Osteocyte (in vitro differentiated cells): ENCODE measurements around the gene NDST4. TPM values are rescaled to one million over a fixed set of nuclear protein-coding genes. Genes with fewer than 3 reads are reported as not detected.

Experiments used
- DNase-seq: peaks from one replicate; pipeline ENCODE4 v3.0.0; 2021; ENCODE audit warnings: mixed read lengths; ENCODE audit not compliant: unreplicated experiment; ENCODE audit errors: extremely low spot score
- H3K27ac Mint-ChIP-seq: one replicate; pipeline ENCODE4 v1.8.0; 2021; ENCODE audit warnings: mild to moderate bottlenecking, mixed read lengths; ENCODE audit not compliant: unreplicated experiment
- H3K27me3 Mint-ChIP-seq: one replicate; pipeline ENCODE4 v1.8.0; 2021; ENCODE audit warnings: mixed read lengths; ENCODE audit not compliant: unreplicated experiment
- H3K36me3 Mint-ChIP-seq: one replicate; pipeline ENCODE4 v1.8.0; 2021; ENCODE audit warnings: mixed read lengths; ENCODE audit not compliant: unreplicated experiment
- H3K4me1 Mint-ChIP-seq: one replicate; pipeline ENCODE4 v1.8.0; 2021; ENCODE audit warnings: mixed read lengths; ENCODE audit not compliant: unreplicated experiment
- H3K4me3 Mint-ChIP-seq: one replicate; pipeline ENCODE4 v1.8.0; 2021; ENCODE audit warnings: mild to moderate bottlenecking, moderate library complexity, mixed read lengths; ENCODE audit not compliant: unreplicated experiment
- H3K9me3 Mint-ChIP-seq: one replicate; pipeline ENCODE4 v1.8.0; 2021; ENCODE audit warnings: mixed read lengths; ENCODE audit not compliant: unreplicated experiment
- total RNA-seq: library from RNA; stranded (reverse); gene quantifications from 2 replicates; pipeline ENCODE4 v1.2.1, GENCODE V29; 2021
- TF ChIP-seq, protein P1 (sequence below): fragments of 200-600 bp; sonication (generic); IDR thresholded peaks from 2 replicates; pipeline ENCODE4 v1.5.0; 2021; ENCODE audit warnings: antibody characterized with exemption, mild to moderate bottlenecking, moderate library complexity

NDST4 gene
- total RNA-seq, 1 donor from 2014 or later, result 4.5 TPM

- no peak overlapping the region for H3K4me3 Mint-ChIP-seq
- no peak for DNase-seq
- TF ChIP-seq, protein P1, sequence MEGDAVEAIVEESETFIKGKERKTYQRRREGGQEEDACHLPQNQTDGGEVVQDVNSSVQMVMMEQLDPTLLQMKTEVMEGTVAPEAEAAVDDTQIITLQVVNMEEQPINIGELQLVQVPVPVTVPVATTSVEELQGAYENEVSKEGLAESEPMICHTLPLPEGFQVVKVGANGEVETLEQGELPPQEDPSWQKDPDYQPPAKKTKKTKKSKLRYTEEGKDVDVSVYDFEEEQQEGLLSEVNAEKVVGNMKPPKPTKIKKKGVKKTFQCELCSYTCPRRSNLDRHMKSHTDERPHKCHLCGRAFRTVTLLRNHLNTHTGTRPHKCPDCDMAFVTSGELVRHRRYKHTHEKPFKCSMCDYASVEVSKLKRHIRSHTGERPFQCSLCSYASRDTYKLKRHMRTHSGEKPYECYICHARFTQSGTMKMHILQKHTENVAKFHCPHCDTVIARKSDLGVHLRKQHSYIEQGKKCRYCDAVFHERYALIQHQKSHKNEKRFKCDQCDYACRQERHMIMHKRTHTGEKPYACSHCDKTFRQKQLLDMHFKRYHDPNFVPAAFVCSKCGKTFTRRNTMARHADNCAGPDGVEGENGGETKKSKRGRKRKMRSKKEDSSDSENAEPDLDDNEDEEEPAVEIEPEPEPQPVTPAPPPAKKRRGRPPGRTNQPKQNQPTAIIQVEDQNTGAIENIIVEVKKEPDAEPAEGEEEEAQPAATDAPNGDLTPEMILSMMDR, result no peak
- H3K27ac Mint-ChIP-seq, result no peak overlapping the region
- peaks cover 6% of the 10 kb centered on the region for H3K36me3 Mint-ChIP-seq
- no peaks in the 10 kb centered on the region for H3K9me3 Mint-ChIP-seq
- H3K4me1 Mint-ChIP-seq, result peaks cover 30% of the 10 kb centered on the region
- no peaks in the 10 kb centered on the region for H3K27me3 Mint-ChIP-seq
Observed at GRCh38 chr4:114905017-114905416, 208.4 kb downstream of the NDST4 start.

DNA sequence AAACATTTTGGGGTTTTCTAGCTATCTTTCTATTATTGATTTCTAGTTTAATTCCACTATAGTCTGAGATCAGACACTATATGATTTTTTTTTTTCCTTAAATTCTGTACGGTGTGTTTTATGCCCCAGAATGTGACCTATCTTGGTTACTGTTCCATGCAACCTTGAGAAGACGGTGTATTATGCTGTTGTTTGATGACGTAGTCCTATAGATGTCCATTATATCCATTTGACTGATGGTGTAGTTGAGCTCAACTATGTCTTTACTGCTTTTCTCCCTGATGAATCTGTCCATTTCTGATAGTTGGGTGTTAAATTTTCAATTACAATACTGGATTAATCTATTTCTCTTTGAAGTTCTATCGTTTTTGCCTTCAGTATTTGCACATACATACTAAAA is 212.5 kb downstream of the NDST4 start:
- Mint-ChIP-seq H3K27me3 (no peaks in the 10 kb centered on the region), H3K9me3 (no peaks in the 10 kb centered on the region), H3K36me3 (peaks cover 8% of the 10 kb centered on the region), H3K27ac (no peak overlapping the region), H3K4me1 (peaks cover 12% of the 10 kb centered on the region), H3K4me3 (no peak overlapping the region)
- no peak for DNase-seq
- TF ChIP-seq, protein P1, result no peak

DNA sequence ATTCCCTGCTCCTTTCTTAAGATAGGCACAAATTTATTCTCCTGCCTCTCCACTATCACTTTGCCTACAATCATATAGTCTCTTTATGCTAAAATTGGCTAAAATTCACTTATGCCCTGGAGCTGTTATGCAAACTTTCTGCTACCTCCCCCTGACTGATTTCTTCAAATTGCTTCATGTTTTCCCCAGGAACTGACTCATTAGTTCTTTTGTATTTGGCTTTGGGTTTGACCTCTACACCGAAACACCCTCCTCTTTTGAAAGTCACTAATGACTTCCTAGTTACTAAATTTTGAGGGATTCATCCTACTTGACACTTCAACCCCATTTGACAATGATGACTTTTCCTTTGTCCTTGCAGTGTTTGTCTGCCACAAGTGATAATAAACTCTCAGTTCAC is 222.6 kb downstream of the NDST4 start:
- Mint-ChIP-seq H3K9me3 (peaks cover 15% of the 10 kb centered on the region), H3K27ac (no peak overlapping the region), H3K4me1 (peaks cover 14% of the 10 kb centered on the region), H3K27me3 (no peaks in the 10 kb centered on the region), H3K36me3 (peaks cover 4% of the 10 kb centered on the region), H3K4me3 (no peak overlapping the region)
- DNase-seq, result no peak
- TF ChIP-seq, protein P1, result no peak

DNA sequence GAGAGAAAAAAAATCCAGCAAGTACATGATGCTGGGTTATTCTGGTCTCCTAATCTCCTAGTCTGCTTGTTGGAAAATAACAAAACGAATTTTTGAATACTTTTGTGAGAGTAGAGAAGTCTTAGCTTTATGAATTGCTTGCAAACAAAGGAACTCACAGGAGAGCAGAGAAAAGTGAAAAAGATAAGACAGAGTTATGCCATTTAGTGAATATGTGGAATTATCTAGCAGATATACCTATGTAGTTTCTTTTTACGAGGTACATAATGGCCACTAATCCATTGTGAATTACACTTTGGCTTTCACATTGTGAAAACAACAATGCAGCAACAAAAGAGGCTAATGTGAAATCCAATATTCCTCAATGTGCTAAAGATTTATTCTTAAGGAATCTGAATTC is 226.7 kb downstream of the NDST4 start:
- Mint-ChIP-seq H3K4me1 (peaks cover 24% of the 10 kb centered on the region), H3K4me3 (no peak overlapping the region), H3K27ac (no peak overlapping the region), H3K36me3 (no peaks in the 10 kb centered on the region), H3K9me3 (peaks cover 4% of the 10 kb centered on the region), H3K27me3 (no peaks in the 10 kb centered on the region)
- TF ChIP-seq, protein P1, result no peak
- no peak for DNase-seq

- Mint-ChIP-seq H3K27ac (no peak overlapping the region), H3K36me3 (no peaks in the 10 kb centered on the region), H3K4me1 (peaks cover 12% of the 10 kb centered on the region), H3K4me3 (no peak overlapping the region), H3K27me3 (no peaks in the 10 kb centered on the region), H3K9me3 (no peaks in the 10 kb centered on the region)
- TF ChIP-seq, protein P1, result no peak
- DNase-seq, result no peak
Observed at GRCh38 chr4:114883641-114884040, 229.8 kb downstream of the NDST4 start.
